Keratinocyte (primary cell): ENCODE results near the gene ATP2B1. TPM values are rescaled to one million over a fixed set of nuclear protein-coding genes. Genes with fewer than 3 reads are reported as not detected.

Source experiments
- DNase-seq: peaks from one replicate; pipeline ENCODE4 v3.0.0-alpha.2; 2011; ENCODE audit warnings: low read depth, missing footprints, low spot score
- FAIRE-seq: peaks from 2 replicates; lab custom pipeline; 2011; peaks lifted over from hg19 to GRCh38; lab: Jason Lieb, UNC
- H2AFZ ChIP-seq: 2 replicates; pipeline ENCODE4 v1.6.0; 2012; ENCODE audit warnings: low read length, control low read depth, inconsistent platforms; ENCODE audit not compliant: control insufficient read depth
- H3K27ac ChIP-seq: 2 replicates; pipeline ENCODE4 v1.5.1; 2011; ENCODE audit warnings: low read length; ENCODE audit not compliant: control insufficient read depth, insufficient read depth
- H3K27me3 ChIP-seq: 3 replicates; pipeline ENCODE4 v1.6.0; 2011; ENCODE audit warnings: low read length; ENCODE audit not compliant: control insufficient read depth, insufficient read depth; ENCODE audit errors: extremely low read depth
- H3K36me3 ChIP-seq, 2 experiments: 2 replicates in 1 of 2; 3 replicates in 1 of 2; pipeline ENCODE4 v1.5.1; 2011; ENCODE audit warnings: low read length in 2 of 2, mild to moderate bottlenecking in 1 of 2; ENCODE audit not compliant: control insufficient read depth in 2 of 2, insufficient read depth in 2 of 2; ENCODE audit errors: extremely low read depth in 1 of 2
- H3K4me1 ChIP-seq: 3 replicates; pipeline ENCODE4 v1.5.1; 2011; ENCODE audit warnings: low read length; ENCODE audit not compliant: control insufficient read depth, insufficient read depth; ENCODE audit errors: extremely low read depth
- H3K4me2 ChIP-seq: 3 replicates; pipeline ENCODE4 v1.6.0; 2011; ENCODE audit warnings: low read depth, low read length; ENCODE audit not compliant: control insufficient read depth, insufficient read depth; ENCODE audit errors: extremely low read depth
- H3K4me3 ChIP-seq, 3 experiments: fragments of 200-600 bp in 1 of 3; sonication (generic) in 1 of 3; 2 replicates in 2 of 3; 3 replicates in 1 of 3; pipeline ENCODE4 v1.5.1; 2011 to 2016; ENCODE audit warnings: low read length in 3 of 3, mild to moderate bottlenecking in 3 of 3, control low read depth in 2 of 3, inconsistent platforms in 1 of 3, low read depth in 1 of 3, mixed read lengths in 1 of 3, mixed run types in 1 of 3, moderate library complexity in 1 of 3; ENCODE audit not compliant: control insufficient read depth in 2 of 3, insufficient read depth in 2 of 3; ENCODE audit errors: extremely low read depth in 1 of 3
- H3K79me2 ChIP-seq: 2 replicates; pipeline ENCODE4 v1.6.0; 2012; ENCODE audit warnings: low read length; ENCODE audit not compliant: control insufficient read depth, insufficient read depth
- H3K9ac ChIP-seq: 3 replicates; pipeline ENCODE4 v1.6.0; 2011; ENCODE audit warnings: low read length; ENCODE audit not compliant: control insufficient read depth, insufficient read depth; ENCODE audit errors: extremely low read depth
- H3K9me1 ChIP-seq: 3 replicates; pipeline ENCODE4 v1.6.0; 2011; ENCODE audit warnings: low read length; ENCODE audit not compliant: control insufficient read depth, insufficient read depth; ENCODE audit errors: extremely low read depth
- H3K9me3 ChIP-seq: 2 replicates; pipeline ENCODE4 v1.5.1; 2012; ENCODE audit warnings: low read depth, low read length; ENCODE audit not compliant: control insufficient read depth
- H4K20me1 ChIP-seq: 3 replicates; pipeline ENCODE4 v1.6.0; 2011; ENCODE audit warnings: low read length; ENCODE audit not compliant: control insufficient read depth, insufficient read depth; ENCODE audit errors: extremely low read depth
- CTCF ChIP-seq, 3 experiments: IDR thresholded peaks in 1 of 3; conservative IDR thresholded peaks in 1 of 3; optimal IDR thresholded peaks in 1 of 3; 2 replicates in 2 of 3; 3 replicates in 1 of 3; pipeline versions ENCODE3 to v1.5.1; 2011; ENCODE audit warnings: low read length in 3 of 3, mild to moderate bottlenecking in 3 of 3, moderate library complexity in 2 of 3, control low read depth in 1 of 3, inconsistent platforms in 1 of 3; ENCODE audit not compliant: insufficient read depth in 2 of 3; ENCODE audit errors: extremely low read depth in 1 of 3
- EZH2 ChIP-seq: IDR thresholded peaks from one replicate; pipeline ENCODE4 v1.6.1; 2012; ENCODE audit warnings: inconsistent platforms, mild to moderate bottlenecking, low read length, moderate library complexity
- dilution Hi-C: fragments of 300-500 bp; cut with MboI; formaldehyde crosslinking; loops from one replicate; pipeline ENCODE4 v1.7.0; 2020; ENCODE audit warnings: low sequenced_read_pairs; ENCODE audit not compliant: extremely low pct_ligation_motif_present
- polyA plus RNA-seq, 5 experiments: library from polyadenylated mRNA; depleted of rRNA in 3 of 5; stranded (reverse) in 3 of 5; stranded (forward) in 1 of 5; unstranded in 1 of 5; fragments of >200 nt; gene quantifications; 1 replicate in 1 of 5; 2 replicates in 3 of 5; 3 replicates in 1 of 5; pipeline versions ENCODE4 v1.2.1 to v1.2.3, GENCODE V29; 2011 to 2012; ENCODE audit warnings: missing spikeins in 2 of 5, low read depth in 1 of 5, low replicate concordance in 1 of 5

Gene ATP2B1
- polyA plus RNA-seq, 1 donor (not counting 4 experiments of a cell fraction or from before 2014, with no cell fraction given), result 24.6 TPM

GRCh38 chr12:89753997-89754396 is 45.4 kb upstream of the ATP2B1 start:
- H3K4me2 ChIP-seq, result no peak overlapping the region
- no peaks in the 10 kb centered on the region for H3K9me1 ChIP-seq
- TF ChIP-seq EZH2 (no peak), CTCF (optimal IDR thresholded peaks at IDR 0.05 in 1 of 3, IDR thresholded peaks at IDR 0.05 in 1 of 3, conservative IDR thresholded peaks at IDR 0.05 in 1 of 3; ENCODE audit: extremely low read depth in 1 of 3, insufficient read depth in 2 of 3, low read length in 3 of 3) (no peak)
- FAIRE-seq (no peak), DNase-seq (no peak)
- H3K4me3 ChIP-seq, result no peak overlapping the region
- dilution Hi-C loops, result no loop called here
- no peak overlapping the region for H2AFZ ChIP-seq
- H3K9ac ChIP-seq, result no peak overlapping the region
- H4K20me1 ChIP-seq, result no peaks in the 10 kb centered on the region
- H3K79me2 ChIP-seq, result no peaks in the 10 kb centered on the region
- peaks cover 16% of the 10 kb centered on the region for H3K4me1 ChIP-seq
- no peaks in the 10 kb centered on the region for H3K27me3 ChIP-seq
- H3K36me3 ChIP-seq, result no peaks in the 10 kb centered on the region
- no peak overlapping the region for H3K27ac ChIP-seq
- no peaks in the 10 kb centered on the region for H3K9me3 ChIP-seq

GRCh38 chr12:89752341-89752740 is 43.7 kb upstream of the ATP2B1 start:
- no peak for DNase-seq
- no peak overlapping the region for H3K27ac ChIP-seq
- H2AFZ ChIP-seq, result no peak overlapping the region

More at GRCh38 chr12:89752341-89752740, 43.7 kb upstream of the ATP2B1 start:
- Histone ChIP-seq H3K9me3 (no peaks in the 10 kb centered on the region), H3K9me1 (no peaks in the 10 kb centered on the region), H3K9ac (no peak overlapping the region), H3K79me2 (no peaks in the 10 kb centered on the region), H3K4me2 (no peak overlapping the region), H3K27me3 (no peaks in the 10 kb centered on the region), H4K20me1 (no peaks in the 10 kb centered on the region), H3K36me3 (no peaks in the 10 kb centered on the region), H3K4me1 (peaks cover 12% of the 10 kb centered on the region), H3K4me3 (no peak overlapping the region)
- dilution Hi-C loops, result no loop called here
- TF ChIP-seq CTCF (optimal IDR thresholded peaks at IDR 0.05 in 1 of 3, IDR thresholded peaks at IDR 0.05 in 1 of 3, conservative IDR thresholded peaks at IDR 0.05 in 1 of 3; ENCODE audit: extremely low read depth in 1 of 3, insufficient read depth in 2 of 3, low read length in 3 of 3) (no peak), EZH2 (no peak)
- FAIRE-seq, result no peak
